ENCODE data around the gene CARD9.

GRCh38 chr9:136358888-136359287, 14.6 kb downstream of the CARD9 start:
- TF ChIP-seq, protein P1, sequence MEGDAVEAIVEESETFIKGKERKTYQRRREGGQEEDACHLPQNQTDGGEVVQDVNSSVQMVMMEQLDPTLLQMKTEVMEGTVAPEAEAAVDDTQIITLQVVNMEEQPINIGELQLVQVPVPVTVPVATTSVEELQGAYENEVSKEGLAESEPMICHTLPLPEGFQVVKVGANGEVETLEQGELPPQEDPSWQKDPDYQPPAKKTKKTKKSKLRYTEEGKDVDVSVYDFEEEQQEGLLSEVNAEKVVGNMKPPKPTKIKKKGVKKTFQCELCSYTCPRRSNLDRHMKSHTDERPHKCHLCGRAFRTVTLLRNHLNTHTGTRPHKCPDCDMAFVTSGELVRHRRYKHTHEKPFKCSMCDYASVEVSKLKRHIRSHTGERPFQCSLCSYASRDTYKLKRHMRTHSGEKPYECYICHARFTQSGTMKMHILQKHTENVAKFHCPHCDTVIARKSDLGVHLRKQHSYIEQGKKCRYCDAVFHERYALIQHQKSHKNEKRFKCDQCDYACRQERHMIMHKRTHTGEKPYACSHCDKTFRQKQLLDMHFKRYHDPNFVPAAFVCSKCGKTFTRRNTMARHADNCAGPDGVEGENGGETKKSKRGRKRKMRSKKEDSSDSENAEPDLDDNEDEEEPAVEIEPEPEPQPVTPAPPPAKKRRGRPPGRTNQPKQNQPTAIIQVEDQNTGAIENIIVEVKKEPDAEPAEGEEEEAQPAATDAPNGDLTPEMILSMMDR (IDR thresholded peaks at IDR 0.05): no peak
- no peak for TF ChIP-seq POLR2A (IDR thresholded peaks at IDR 0.05)

Data from Peyer's patch (tissue), 4 donors.